ENCODE results near the gene CARD19. TPM values are rescaled to one million over a fixed set of nuclear protein-coding genes. Genes with fewer than 3 reads are reported as not detected.
"Not testable (repeated sequence)": the region's sequence is repeated elsewhere in the genome, so short reads cannot be mapped to it uniquely, and the experiment has no call there.

The CARD19 gene
- total RNA-seq, 3 donors from 2014 or later: 59.0 to 79.3 (median 62.1) TPM

DNA sequence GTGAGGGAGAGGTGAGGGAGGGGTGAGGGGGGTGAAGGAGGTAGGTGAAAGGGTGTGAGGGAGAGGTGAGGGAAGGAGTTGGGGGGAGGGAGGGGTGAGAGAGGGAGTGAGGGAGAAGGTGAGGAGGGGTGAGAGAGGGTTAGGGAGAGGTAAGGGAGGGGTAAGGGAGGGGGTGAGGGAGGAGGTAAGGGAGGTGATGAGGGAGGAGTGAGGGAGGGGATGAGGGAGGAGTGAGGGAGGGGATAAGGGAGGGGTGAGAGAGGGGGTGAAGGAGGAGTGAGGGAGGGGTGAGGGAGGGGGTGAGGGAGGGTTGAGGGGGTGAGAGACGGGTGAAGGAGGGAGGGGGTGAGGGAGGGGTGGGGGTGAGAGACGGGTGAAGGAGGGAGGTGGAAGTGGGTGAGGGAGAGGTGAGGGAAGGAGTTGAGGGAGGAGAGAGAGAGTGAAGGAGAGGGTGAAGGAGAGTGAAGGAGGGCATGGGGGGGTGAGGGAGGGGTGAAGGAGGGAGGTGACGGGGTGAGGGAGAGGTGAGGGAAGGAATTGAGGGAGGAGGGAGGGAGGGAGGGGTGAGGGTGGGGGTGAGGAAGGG, 19.6 kb downstream of the CARD19 start:
- TF ChIP-seq, protein P1, sequence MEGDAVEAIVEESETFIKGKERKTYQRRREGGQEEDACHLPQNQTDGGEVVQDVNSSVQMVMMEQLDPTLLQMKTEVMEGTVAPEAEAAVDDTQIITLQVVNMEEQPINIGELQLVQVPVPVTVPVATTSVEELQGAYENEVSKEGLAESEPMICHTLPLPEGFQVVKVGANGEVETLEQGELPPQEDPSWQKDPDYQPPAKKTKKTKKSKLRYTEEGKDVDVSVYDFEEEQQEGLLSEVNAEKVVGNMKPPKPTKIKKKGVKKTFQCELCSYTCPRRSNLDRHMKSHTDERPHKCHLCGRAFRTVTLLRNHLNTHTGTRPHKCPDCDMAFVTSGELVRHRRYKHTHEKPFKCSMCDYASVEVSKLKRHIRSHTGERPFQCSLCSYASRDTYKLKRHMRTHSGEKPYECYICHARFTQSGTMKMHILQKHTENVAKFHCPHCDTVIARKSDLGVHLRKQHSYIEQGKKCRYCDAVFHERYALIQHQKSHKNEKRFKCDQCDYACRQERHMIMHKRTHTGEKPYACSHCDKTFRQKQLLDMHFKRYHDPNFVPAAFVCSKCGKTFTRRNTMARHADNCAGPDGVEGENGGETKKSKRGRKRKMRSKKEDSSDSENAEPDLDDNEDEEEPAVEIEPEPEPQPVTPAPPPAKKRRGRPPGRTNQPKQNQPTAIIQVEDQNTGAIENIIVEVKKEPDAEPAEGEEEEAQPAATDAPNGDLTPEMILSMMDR (IDR thresholded peaks at IDR 0.05): no peak
- no peak for TF ChIP-seq POLR2AphosphoS5 (IDR thresholded peaks at IDR 0.05)
- no peak for TF ChIP-seq POLR2A (IDR thresholded peaks at IDR 0.05)
- H3K9me3 ChIP-seq: no peaks in the 10 kb centered on the region
- intact Hi-C loops (cut with DNase I; ENCODE audit: low total_unique reads): no loop called here
- peak overlapping the region in 1 of 3 donors; percentile 7 for H3K4me3 ChIP-seq
- no peaks in the 10 kb centered on the region for H3K36me3 ChIP-seq
- H3K27me3 ChIP-seq: no peaks in the 10 kb centered on the region
- H3K27ac ChIP-seq: peak overlapping the region; percentile 73 to 89
- H3K4me1 ChIP-seq: peaks cover 5 to 8% of the 10 kb centered on the region in 2 donors
- peak in 1 of 2 donors; percentile 25 for DNase-seq (ENCODE audit: low spot score in 2 of 2)

DNA sequence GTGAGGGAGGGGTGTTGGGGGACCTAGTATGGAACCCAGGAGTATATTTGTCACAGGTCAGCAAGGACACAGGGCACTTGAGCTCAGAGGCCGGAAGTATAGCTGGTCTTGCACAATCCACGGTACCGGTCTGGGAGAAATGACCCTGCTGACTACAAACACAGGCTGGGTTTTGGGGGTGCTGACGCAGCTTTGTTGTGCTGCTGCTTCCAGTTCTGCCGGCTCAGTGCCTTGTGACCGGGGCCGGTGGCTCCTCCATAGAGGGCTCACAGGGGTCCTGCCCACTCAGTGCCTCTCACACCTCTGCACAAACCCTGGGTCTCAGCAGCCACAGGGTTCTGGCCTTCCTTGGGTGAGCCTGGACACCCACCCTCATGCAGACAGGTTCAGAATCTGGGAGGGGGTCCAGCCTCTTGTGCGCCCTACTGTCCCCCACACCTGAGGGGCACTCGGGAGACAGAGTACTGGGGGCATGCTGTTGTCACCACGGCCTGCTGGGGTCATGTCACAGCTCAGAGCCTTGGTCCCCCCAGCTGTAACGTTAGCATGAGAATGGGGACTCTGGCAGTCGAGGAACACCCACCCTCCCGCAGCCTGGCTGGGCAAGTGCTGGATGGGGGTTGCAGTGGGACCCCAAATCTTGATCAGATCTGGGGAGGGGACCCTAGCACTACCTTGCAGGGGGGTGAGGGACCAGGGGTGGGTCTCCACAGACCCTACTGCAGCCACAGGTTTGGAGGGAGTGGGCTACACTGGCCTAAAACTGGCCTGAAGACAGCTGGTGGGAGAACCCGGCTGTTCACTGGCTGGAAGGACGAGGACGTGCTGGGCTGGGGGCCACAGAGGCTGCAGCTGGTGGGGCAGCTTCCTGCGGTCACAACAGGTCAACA, 20.3 kb downstream of the CARD19 start:
- peak; percentile 57 to 70 for DNase-seq (ENCODE audit: low spot score in 2 of 2)
- H3K9me3 ChIP-seq: no peaks in the 10 kb centered on the region
- TF ChIP-seq, protein P1 (IDR thresholded peaks at IDR 0.05): no peak
- peak in 2 of 3 donors; percentile 55 for TF ChIP-seq POLR2AphosphoS5 (IDR thresholded peaks at IDR 0.05)
- intact Hi-C loops (cut with DNase I; ENCODE audit: low total_unique reads): no loop called here
- no peaks in the 10 kb centered on the region for H3K36me3 ChIP-seq
- H3K4me1 ChIP-seq: peaks cover 5 to 8% of the 10 kb centered on the region in 2 donors
- peak overlapping the region; percentile 73 to 89 for H3K27ac ChIP-seq
- H3K4me3 ChIP-seq: peak overlapping the region in 1 of 3 donors; percentile 7
- H3K27me3 ChIP-seq: no peaks in the 10 kb centered on the region

DNA sequence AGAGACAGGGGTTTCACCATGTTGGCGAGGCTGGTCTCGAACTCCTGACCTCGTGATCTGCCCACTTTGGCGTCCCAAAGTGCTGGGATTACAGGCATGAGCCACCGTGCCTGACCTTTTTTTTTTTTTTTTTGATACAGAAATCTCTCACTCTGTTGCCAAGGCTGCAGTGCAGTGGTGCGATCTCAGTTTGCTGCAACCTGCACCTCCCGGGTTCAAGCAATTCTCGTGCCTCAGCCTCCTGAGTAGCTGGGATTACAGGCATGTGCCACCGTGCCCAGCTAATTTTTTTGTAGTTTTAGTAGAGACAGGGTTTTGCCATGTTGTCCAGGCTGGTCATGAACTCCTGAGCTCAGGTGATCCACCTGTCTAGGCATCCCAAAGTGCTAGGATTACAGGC, 21.5 kb downstream of the CARD19 start:
- intact Hi-C loops (cut with DNase I; ENCODE audit: low total_unique reads); H3K4me3 ChIP-seq; H3K27me3 ChIP-seq; DNase-seq (ENCODE audit: low spot score in 2 of 2); H3K36me3 ChIP-seq; H3K4me1 ChIP-seq; H3K27ac ChIP-seq; H3K9me3 ChIP-seq: not testable (repeated sequence)

DNA sequence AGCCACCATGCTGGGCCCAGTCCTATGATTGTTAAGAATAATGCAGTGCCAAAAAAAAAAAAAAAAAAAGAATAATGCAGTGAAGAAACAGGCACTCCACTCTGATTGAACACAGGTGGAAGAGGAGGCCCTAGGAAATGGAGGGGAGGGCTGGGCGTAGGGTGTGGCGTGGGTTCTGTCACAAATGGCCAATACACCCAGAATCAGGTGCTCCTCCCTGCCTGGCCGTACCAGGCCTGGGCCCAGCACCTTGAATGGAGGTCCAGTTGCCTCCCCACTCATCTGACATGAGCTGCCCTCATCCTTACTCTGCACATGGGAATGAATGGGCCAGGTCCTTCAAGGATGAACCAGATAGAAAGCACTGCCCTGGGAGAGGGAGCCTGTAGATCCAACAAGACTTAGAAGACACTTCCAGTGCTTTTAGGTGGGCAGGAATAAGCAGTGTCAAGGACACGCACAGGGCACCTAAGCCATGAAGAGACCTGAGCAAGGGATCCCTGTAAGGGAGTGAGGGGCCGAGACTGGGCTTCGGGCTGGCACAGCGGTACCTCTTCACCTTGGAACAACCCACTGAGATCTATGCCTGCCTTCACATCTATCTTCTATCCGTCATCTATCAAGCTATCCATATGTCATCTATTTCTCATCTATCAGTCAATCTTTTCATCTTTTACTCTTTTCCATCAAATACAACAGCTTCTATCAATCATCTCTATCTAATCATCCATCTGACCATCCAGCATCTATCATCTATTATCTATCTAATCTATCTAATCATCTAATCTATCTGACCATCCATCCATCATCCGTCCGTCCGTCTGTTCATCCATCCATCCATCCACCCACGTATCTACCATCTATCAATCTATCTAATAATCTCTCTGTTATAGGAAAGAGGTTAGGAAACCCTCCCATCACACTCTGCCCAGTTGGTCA, 22.2 kb downstream of the CARD19 start:
- peak in 1 of 2 donors; percentile 24 for DNase-seq (ENCODE audit: low spot score in 2 of 2)
- Histone ChIP-seq H3K27ac (peak overlapping the region in 1 of 2 donors; percentile 83), H3K4me3 (no peak overlapping the region), H3K9me3 (no peaks in the 10 kb centered on the region), H3K27me3 (no peaks in the 10 kb centered on the region), H3K36me3 (no peaks in the 10 kb centered on the region), H3K4me1 (peaks cover 5 to 8% of the 10 kb centered on the region in 2 donors)
- intact Hi-C loops (cut with DNase I; ENCODE audit: low total_unique reads): no loop called here
- no peak for TF ChIP-seq POLR2AphosphoS5 (IDR thresholded peaks at IDR 0.05)
- TF ChIP-seq, protein P1 (IDR thresholded peaks at IDR 0.05): no peak
- TF ChIP-seq POLR2A (IDR thresholded peaks at IDR 0.05): no peak

All from breast epithelium (tissue), 4 donors.